ENCODE data around the gene CD37.

DNA sequence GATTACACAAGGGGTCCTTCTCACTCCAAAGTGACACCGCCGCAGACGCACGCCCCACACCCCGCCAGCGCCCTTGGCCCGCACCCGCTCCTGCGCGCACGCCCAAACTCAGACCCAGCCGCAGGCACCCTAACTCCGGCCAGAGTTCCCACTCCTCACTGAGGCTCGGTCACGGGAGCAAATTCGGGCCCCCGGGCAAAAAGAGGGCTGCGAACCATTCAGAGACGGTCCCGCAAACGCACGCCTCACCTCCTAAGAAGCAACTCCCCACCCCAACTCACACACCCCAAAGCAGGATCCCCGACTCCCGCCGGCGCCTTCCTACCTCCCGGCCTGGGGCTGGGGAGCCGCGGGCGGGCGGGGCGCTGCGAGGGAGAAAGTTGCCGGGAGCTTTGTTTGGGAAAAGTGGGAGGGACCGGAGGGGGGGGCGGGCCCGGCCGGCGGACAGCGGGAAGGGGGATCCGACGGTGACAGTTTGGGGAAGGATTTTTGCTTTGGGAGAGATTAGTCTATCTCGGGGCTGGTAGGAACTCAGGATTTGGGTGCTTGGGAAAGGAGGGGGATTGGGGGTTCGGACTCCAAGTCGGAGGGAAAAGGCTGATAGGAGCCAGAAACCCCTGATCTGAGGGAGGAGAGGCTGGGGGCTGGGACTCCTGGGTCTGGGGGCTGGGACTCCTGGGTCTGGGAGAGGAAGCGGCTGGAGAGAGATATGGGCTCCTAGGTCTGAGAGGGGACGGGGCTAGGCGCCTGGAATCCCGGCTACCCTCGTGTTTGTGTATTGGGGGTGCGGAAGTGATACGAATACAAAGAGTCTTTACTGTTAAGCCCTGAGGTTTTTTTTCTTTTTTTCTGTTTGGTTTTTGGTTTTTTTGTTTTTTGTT lies 27.1 kb downstream of the CD37 start, which contains the start of gene TEAD2:
- TF ChIP-seq, protein P1, sequence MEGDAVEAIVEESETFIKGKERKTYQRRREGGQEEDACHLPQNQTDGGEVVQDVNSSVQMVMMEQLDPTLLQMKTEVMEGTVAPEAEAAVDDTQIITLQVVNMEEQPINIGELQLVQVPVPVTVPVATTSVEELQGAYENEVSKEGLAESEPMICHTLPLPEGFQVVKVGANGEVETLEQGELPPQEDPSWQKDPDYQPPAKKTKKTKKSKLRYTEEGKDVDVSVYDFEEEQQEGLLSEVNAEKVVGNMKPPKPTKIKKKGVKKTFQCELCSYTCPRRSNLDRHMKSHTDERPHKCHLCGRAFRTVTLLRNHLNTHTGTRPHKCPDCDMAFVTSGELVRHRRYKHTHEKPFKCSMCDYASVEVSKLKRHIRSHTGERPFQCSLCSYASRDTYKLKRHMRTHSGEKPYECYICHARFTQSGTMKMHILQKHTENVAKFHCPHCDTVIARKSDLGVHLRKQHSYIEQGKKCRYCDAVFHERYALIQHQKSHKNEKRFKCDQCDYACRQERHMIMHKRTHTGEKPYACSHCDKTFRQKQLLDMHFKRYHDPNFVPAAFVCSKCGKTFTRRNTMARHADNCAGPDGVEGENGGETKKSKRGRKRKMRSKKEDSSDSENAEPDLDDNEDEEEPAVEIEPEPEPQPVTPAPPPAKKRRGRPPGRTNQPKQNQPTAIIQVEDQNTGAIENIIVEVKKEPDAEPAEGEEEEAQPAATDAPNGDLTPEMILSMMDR (IDR thresholded peaks at IDR 0.05) = no peak
- no peak for TF ChIP-seq EZH2 (IDR thresholded peaks at IDR 0.05; ENCODE audit: borderline replicate concordance, insufficient read depth, low read depth, low read length, poor library complexity, severe bottlenecking)
